ENCODE results near the gene PDX1. TPM values are rescaled to one million over a fixed set of nuclear protein-coding genes. Genes with fewer than 3 reads are reported as not detected.

The PDX1 gene
- total and polyA plus RNA-seq, 4 experiments from 2014 or later: not detected

- H3K27me3 Mint-ChIP-seq: peaks cover 59 to 62% of the 10 kb centered on the region in 2 donors
- peak overlapping the region in 2 of 8 donors; percentile 4 to 39 for H3K4me3 Mint-ChIP-seq
- POLR2A ChIA-PET (ENCODE audit: partially characterized antibody): no interaction called here
- H3K27me3 ChIP-seq (ENCODE audit: insufficient read depth, low read length): peaks cover 42% of the 10 kb centered on the region
- intact Hi-C loops (cut with micrococcal nuclease): no loop called here
- peaks cover 15 to 42% (median 29%) of the 10 kb centered on the region in 4 donors for H3K4me1 Mint-ChIP-seq
- no peak overlapping the region for H3K4me3 ChIP-seq (ENCODE audit: low read length in 2 of 2)
- H3K4me1 ChIP-seq (ENCODE audit: insufficient read depth, low read length): peaks cover 13% of the 10 kb centered on the region
- H3K36me3 ChIP-seq (ENCODE audit: insufficient read depth, low read length): no peaks in the 10 kb centered on the region
- DNase-seq: no peak
- CTCF ChIA-PET (ENCODE audit: partially characterized antibody): no interaction called here
- no peak overlapping the region for H3K27ac Mint-ChIP-seq
- H3K36me3 Mint-ChIP-seq: peaks cover 0 to 2% of the 10 kb centered on the region in 2 donors
- no peak overlapping the region for H3K27ac ChIP-seq (ENCODE audit: low read depth, low read length)
- peaks cover 0 to 4% (median 0%) of the 10 kb centered on the region in 8 donors for H3K9me3 Mint-ChIP-seq
- H3K9me3 ChIP-seq (ENCODE audit: control insufficient read depth in 1 of 2, low read length in 2 of 2): no peaks in the 10 kb centered on the region
Observed at GRCh38 chr13:27928805-27929753, 9.3 kb downstream of the PDX1 start.

GRCh38 chr13:27929868-27930267 lies 10.1 kb downstream of the PDX1 start:
- Histone ChIP-seq H3K4me1 (ENCODE audit: insufficient read depth, low read length) (peaks cover 13% of the 10 kb centered on the region), H3K9me3 (ENCODE audit: control insufficient read depth in 1 of 2, low read length in 2 of 2) (no peaks in the 10 kb centered on the region), H3K36me3 (ENCODE audit: insufficient read depth, low read length) (no peaks in the 10 kb centered on the region), H3K4me3 (ENCODE audit: low read length in 2 of 2) (no peak overlapping the region), H3K27ac (ENCODE audit: low read depth, low read length) (no peak overlapping the region), H3K27me3 (ENCODE audit: insufficient read depth, low read length) (peaks cover 42% of the 10 kb centered on the region)
- Mint-ChIP-seq H3K4me3 (no peak overlapping the region), H3K36me3 (peaks cover 0 to 2% of the 10 kb centered on the region in 2 donors), H3K9me3 (peaks cover 0 to 4% (median 0%) of the 10 kb centered on the region in 8 donors), H3K4me1 (peaks cover 15 to 39% (median 27%) of the 10 kb centered on the region in 4 donors), H3K27ac (no peak overlapping the region), H3K27me3 (peaks cover 58 to 61% of the 10 kb centered on the region in 2 donors)
- CTCF ChIA-PET (ENCODE audit: partially characterized antibody): no interaction called here
- intact Hi-C loops (cut with micrococcal nuclease): no loop called here
- no peak for DNase-seq
- POLR2A ChIA-PET (ENCODE audit: partially characterized antibody): no interaction called here

DNA sequence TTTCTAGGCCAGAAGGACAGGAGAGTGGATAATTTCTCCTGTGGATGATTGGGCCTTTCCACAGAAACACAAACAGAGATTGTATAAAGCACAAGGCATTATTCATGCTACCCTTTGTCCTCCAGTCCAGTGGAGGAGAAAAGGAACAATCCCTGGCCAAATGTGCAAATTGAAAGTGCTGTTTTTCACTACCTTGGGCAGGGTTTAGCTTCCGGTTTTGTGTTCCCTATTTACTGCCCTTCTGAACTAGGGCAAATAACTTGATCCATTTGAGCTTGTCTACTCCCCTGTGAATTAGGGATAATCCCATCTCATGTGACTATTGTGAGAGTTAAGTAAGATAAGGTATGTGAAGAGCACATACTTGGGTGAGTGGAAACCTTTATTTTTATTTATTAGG lies 13.3 kb downstream of the PDX1 start:
- H3K4me3 Mint-ChIP-seq: no peak overlapping the region
- no peaks in the 10 kb centered on the region for H3K9me3 ChIP-seq (ENCODE audit: control insufficient read depth in 1 of 2, low read length in 2 of 2)
- no peaks in the 10 kb centered on the region for H3K36me3 ChIP-seq (ENCODE audit: insufficient read depth, low read length)
- peaks cover 4 to 17% (median 7%) of the 10 kb centered on the region in 4 donors for H3K4me1 Mint-ChIP-seq
- H3K27me3 Mint-ChIP-seq: peaks cover 33 to 36% of the 10 kb centered on the region in 2 donors
- no peak overlapping the region for H3K4me3 ChIP-seq (ENCODE audit: low read length in 2 of 2)
- ChIA-PET POLR2A (ENCODE audit: partially characterized antibody) (no interaction called here), CTCF (ENCODE audit: partially characterized antibody) (interaction anchor here (0.9 to 1.0 kb wide), 2 partner anchors 103 to 571 kb away, joined by 3 read pairs; no protein-coding TSS in a partner anchor)
- no peak overlapping the region for H3K27ac ChIP-seq (ENCODE audit: low read depth, low read length)
- no peaks in the 10 kb centered on the region for H3K4me1 ChIP-seq (ENCODE audit: insufficient read depth, low read length)
- H3K27ac Mint-ChIP-seq: no peak overlapping the region
- DNase-seq: no peak
- peaks cover 12% of the 10 kb centered on the region for H3K27me3 ChIP-seq (ENCODE audit: insufficient read depth, low read length)
- intact Hi-C loops (cut with micrococcal nuclease): no loop called here
- peaks cover 0 to 2% of the 10 kb centered on the region in 2 donors for H3K36me3 Mint-ChIP-seq
- peaks cover 0 to 7% (median 0%) of the 10 kb centered on the region in 8 donors for H3K9me3 Mint-ChIP-seq

DNA sequence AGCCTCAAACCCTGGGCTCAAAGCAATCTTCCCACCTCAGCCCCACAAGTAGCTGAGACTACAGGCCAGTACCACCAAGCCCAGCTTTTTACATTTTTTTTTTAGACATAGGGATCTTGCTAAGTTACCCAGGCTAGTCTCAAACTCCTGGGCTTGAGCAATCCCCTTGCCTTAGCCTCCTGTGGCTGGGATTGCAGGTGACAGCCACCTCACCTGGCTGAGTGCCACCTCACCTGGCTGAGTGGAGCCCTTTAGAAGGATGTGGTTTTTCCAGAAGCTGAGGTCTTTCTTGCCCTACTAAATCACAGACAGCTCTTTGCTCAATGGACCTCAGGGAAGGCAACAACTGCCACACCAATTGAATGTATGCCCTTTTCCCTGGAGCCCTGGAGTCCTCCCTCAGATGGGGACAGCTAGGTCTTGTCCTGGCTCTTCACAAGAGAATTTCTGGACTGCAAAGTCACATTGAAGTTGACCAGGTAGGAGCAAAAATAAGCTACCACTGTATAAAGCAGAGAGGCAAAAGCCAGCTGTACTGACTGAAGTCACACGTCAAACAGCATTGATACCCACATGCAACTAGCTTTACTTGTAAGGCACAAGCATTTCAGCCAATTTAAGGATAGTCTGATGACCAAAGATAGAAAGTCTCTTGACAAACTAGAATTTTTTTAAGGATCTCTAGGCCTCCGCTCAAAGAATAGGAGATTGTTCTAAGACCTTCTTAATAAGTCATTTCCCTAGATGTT lies 14.0 kb downstream of the PDX1 start:
- intact Hi-C loops (cut with micrococcal nuclease): no loop called here
- Histone ChIP-seq H3K9me3 (ENCODE audit: control insufficient read depth in 1 of 2, low read length in 2 of 2) (no peaks in the 10 kb centered on the region), H3K27me3 (ENCODE audit: insufficient read depth, low read length) (peaks cover 6% of the 10 kb centered on the region), H3K4me1 (ENCODE audit: insufficient read depth, low read length) (no peaks in the 10 kb centered on the region), H3K36me3 (ENCODE audit: insufficient read depth, low read length) (no peaks in the 10 kb centered on the region), H3K27ac (ENCODE audit: low read depth, low read length) (no peak overlapping the region), H3K4me3 (ENCODE audit: low read length in 2 of 2) (no peak overlapping the region)
- Mint-ChIP-seq H3K4me3 (no peak overlapping the region), H3K27me3 (peaks cover 28 to 31% of the 10 kb centered on the region in 2 donors), H3K4me1 (peaks cover 3 to 13% (median 6%) of the 10 kb centered on the region in 4 donors), H3K36me3 (peaks cover 0 to 2% of the 10 kb centered on the region in 2 donors), H3K9me3 (peaks cover 0 to 7% (median 0%) of the 10 kb centered on the region in 8 donors), H3K27ac (no peak overlapping the region)
- DNase-seq: no peak
- ChIA-PET POLR2A (ENCODE audit: partially characterized antibody) (no interaction called here), CTCF (ENCODE audit: partially characterized antibody) (interaction anchor here (0.9 to 1.0 kb wide), 2 partner anchors 104 to 571 kb away, joined by 3 read pairs; no protein-coding TSS in a partner anchor)

DNA sequence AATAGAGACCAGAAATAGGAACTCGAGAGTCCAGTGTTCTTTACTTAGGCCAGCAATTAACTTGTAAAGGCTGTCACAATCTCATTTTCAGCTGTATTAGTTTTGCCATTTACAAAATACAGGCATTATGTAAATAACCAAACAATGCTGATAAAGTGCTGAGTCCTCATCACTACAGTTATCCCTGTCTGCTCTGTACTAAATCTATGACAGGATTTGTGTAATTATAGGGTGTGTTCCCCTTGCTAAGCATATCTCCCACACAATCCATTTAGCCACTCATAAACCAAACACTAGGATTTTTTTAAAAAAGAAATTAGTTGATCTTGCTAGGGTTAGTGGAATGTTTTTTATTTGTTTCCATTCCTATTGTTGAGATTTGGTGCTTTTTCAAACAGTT lies 23.2 kb downstream of the PDX1 start:
- H3K9me3 ChIP-seq (ENCODE audit: control insufficient read depth in 1 of 2, low read length in 2 of 2): no peaks in the 10 kb centered on the region
- H3K36me3 Mint-ChIP-seq: no peaks in the 10 kb centered on the region
- no peak for DNase-seq
- ChIA-PET POLR2A (ENCODE audit: partially characterized antibody) (no interaction called here), CTCF (ENCODE audit: partially characterized antibody) (no interaction called here)
- H3K4me1 ChIP-seq (ENCODE audit: insufficient read depth, low read length): no peaks in the 10 kb centered on the region
- intact Hi-C loops (cut with micrococcal nuclease): no loop called here
- no peak overlapping the region for H3K27ac Mint-ChIP-seq
- H3K27me3 Mint-ChIP-seq: peaks cover 9% of the 10 kb centered on the region in 2 donors
- H3K36me3 ChIP-seq (ENCODE audit: insufficient read depth, low read length): no peaks in the 10 kb centered on the region
- peaks cover 0 to 24% (median 10%) of the 10 kb centered on the region in 8 donors for H3K9me3 Mint-ChIP-seq
- H3K27me3 ChIP-seq (ENCODE audit: insufficient read depth, low read length): no peaks in the 10 kb centered on the region
- no peak overlapping the region for H3K4me3 Mint-ChIP-seq
- no peaks in the 10 kb centered on the region for H3K4me1 Mint-ChIP-seq
- H3K4me3 ChIP-seq (ENCODE audit: low read length in 2 of 2): no peak overlapping the region
- H3K27ac ChIP-seq (ENCODE audit: low read depth, low read length): no peak overlapping the region

DNA sequence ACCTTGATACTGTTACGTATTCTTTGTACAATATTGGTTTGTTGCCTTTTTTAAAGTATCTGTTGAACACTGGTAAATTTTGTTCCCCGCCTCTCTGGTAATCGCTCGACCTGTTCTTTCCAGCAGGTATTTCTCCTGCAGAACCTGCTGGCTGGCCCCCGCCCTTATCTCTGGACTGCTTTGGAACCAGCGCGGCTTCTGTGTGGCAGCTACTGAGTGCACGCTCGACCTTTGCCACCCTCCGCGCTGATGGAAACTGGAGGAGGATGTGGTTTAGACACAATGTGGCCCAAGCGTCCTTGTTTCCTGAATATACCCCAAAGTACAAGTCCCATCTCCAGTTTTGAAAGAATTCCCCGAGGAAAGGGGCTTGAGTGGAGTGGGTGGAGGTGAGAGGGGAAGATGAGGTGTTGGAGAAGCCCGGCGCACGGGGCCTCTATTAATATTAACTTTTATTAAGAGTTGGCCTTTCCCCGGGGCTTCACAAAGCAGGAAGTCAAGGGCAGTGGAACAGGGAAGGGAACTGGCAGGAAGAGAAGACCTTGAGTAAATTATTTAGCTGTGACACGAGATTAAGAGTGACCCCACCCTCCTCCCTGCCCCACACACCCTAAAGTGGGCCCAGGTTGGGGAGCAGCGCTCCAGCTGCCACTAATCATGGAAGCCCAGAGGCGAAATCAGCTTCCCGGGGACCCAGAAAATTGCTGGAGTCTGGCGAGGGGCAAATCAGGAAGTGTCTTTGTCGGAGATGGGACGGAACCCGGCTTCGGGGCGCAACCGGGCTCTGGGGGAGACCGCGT lies 33.3 kb downstream of the PDX1 start:
- no peak overlapping the region for H3K27ac ChIP-seq (ENCODE audit: low read depth, low read length)
- H3K9me3 ChIP-seq (ENCODE audit: control insufficient read depth in 1 of 2, low read length in 2 of 2): no peaks in the 10 kb centered on the region
- Mint-ChIP-seq H3K27ac (no peak overlapping the region), H3K36me3 (peaks cover 0 to 1% of the 10 kb centered on the region in 2 donors), H3K4me1 (peaks cover 0 to 12% (median 10%) of the 10 kb centered on the region in 4 donors), H3K4me3 (peak overlapping the region; percentile 45 to 79 (median 64)), H3K9me3 (peaks cover 0 to 5% (median 2%) of the 10 kb centered on the region in 8 donors), H3K27me3 (peaks cover 43 to 51% of the 10 kb centered on the region in 2 donors)
- H3K36me3 ChIP-seq (ENCODE audit: insufficient read depth, low read length): no peaks in the 10 kb centered on the region
- CTCF ChIA-PET (ENCODE audit: partially characterized antibody): interaction anchor here (1.1 to 2.0 kb wide), 8 partner anchors 12 to 968 kb away, joined by 3 to 10 read pairs (median 4); no protein-coding TSS in a partner anchor
- POLR2A ChIA-PET (ENCODE audit: partially characterized antibody): no interaction called here
- peaks cover 41% of the 10 kb centered on the region for H3K27me3 ChIP-seq (ENCODE audit: insufficient read depth, low read length)
- H3K4me1 ChIP-seq (ENCODE audit: insufficient read depth, low read length): peaks cover 6% of the 10 kb centered on the region
- intact Hi-C loops (cut with micrococcal nuclease): loop anchor here (1.0 kb wide), 1 partner anchor 579 kb away; no protein-coding TSS in a partner anchor
- peak overlapping the region in 1 of 2 donors; percentile 32 for H3K4me3 ChIP-seq (ENCODE audit: low read length in 2 of 2)
- no peak for DNase-seq
